A673 (cell line): ENCODE measurements around the gene ZNF75A. TPM values are rescaled to one million over a fixed set of nuclear protein-coding genes. Genes with fewer than 3 reads are reported as not detected.

Experiments used
- BruUV-seq: library from RNA; stranded (reverse); fragments of 400-500 nt; replicated peaks from 2 replicates; lab custom pipeline; 2021; lab: Mats Ljungman, UMichigan
- CTCF ChIA-PET: fragments of 300-600 bp; sonication (Branson Sonifier 250); formaldehyde crosslinking; loops from one replicate; lab custom pipeline; 2022; ENCODE audit warnings: antibody characterized with exemption; lab: Charles Lee
- POLR2A ChIA-PET: fragments of 300-600 bp; sonication (Branson Sonifier 250); formaldehyde crosslinking; loops from one replicate; lab custom pipeline; 2022; ENCODE audit warnings: antibody characterized with exemption; ENCODE audit not compliant: low non-redundant PET; lab: Charles Lee
- DNase-seq: peaks from one replicate; pipeline ENCODE4 v3.0.0-alpha.2; 2015; ENCODE audit warnings: low spot score
- H3K27ac ChIP-seq: fragments of 200-600 bp; sonication (generic); 2 replicates; pipeline ENCODE4 v1.5.1; 2016; ENCODE audit warnings: mixed run types, low read depth, mild to moderate bottlenecking, mixed read lengths, antibody characterized with exemption, low read length; ENCODE audit not compliant: poor library complexity, severe bottlenecking
- H3K27me3 ChIP-seq: fragments of 200-600 bp; sonication (generic); replicated peaks from 2 replicates; pipeline ENCODE4 v1.6.1; 2017; ENCODE audit warnings: mixed run types, low read depth, mild to moderate bottlenecking, mixed read lengths, antibody characterized with exemption, low read length; ENCODE audit not compliant: insufficient read depth, poor library complexity
- H3K36me3 ChIP-seq: fragments of 200-600 bp; sonication (generic); 2 replicates; pipeline ENCODE4 v1.6.1; 2016; ENCODE audit warnings: mixed run types, mild to moderate bottlenecking, mixed read lengths, antibody characterized with exemption, low read length; ENCODE audit not compliant: insufficient read depth, poor library complexity, severe bottlenecking
- H3K4me1 ChIP-seq: fragments of 200-600 bp; sonication (generic); 2 replicates; pipeline ENCODE4 v1.6.1; 2017; ENCODE audit warnings: mixed run types, mild to moderate bottlenecking, mixed read lengths, antibody characterized with exemption, low read length; ENCODE audit not compliant: insufficient read depth, poor library complexity, severe bottlenecking
- H3K4me3 ChIP-seq: fragments of 200-600 bp; sonication (generic); 2 replicates; pipeline ENCODE4 v1.5.1; 2016; ENCODE audit warnings: low read depth, mixed run types, mild to moderate bottlenecking, mixed read lengths, low read length; ENCODE audit not compliant: poor library complexity, severe bottlenecking
- H3K9me3 ChIP-seq: fragments of 200-600 bp; sonication (generic); 2 replicates; pipeline ENCODE4 v1.6.1; 2016; ENCODE audit warnings: mixed run types, low read depth, mild to moderate bottlenecking, mixed read lengths, antibody characterized with exemption, low read length; ENCODE audit not compliant: poor library complexity, severe bottlenecking
- CTCF ChIP-seq: fragments of 300-800, 200-600 bp; sonication (generic); conservative IDR thresholded peaks from 2 replicates; pipeline ENCODE4 v1.5.1; 2017; ENCODE audit warnings: low read depth, mild to moderate bottlenecking, antibody characterized with exemption, low read length, moderate library complexity, mixed read lengths
- EZH2 ChIP-seq: fragments of 200-600 bp; sonication (generic); IDR thresholded peaks from 2 replicates; pipeline ENCODE4 v1.6.1; 2017; ENCODE audit warnings: borderline replicate concordance, low read depth, mild to moderate bottlenecking, mixed read lengths, antibody characterized with exemption, low read length; ENCODE audit not compliant: poor library complexity, severe bottlenecking
- intact Hi-C: fragments of 100-400 bp; cut with micrococcal nuclease; formaldehyde crosslinking; loops from one replicate; pipeline ENCODE4 v1.10.0; 2022; ENCODE audit not compliant: unreplicated experiment
- total RNA-seq: library from RNA; stranded (reverse); gene quantifications from 2 replicates; pipeline ENCODE4 v1.2.3, GENCODE V29; 2021

ZNF75A gene
- total RNA-seq, 1 experiment from 2014 or later: 44.5 TPM

- intact Hi-C loops: no loop called here
These were observed 23.3 kb downstream of the ZNF75A start for GRCh38 chr16:3328643-3329042.

GRCh38 chr16:3346041-3346440, 40.7 kb downstream of the ZNF75A start:
- no peak for TF ChIP-seq CTCF
- no peak for TF ChIP-seq EZH2
- intact Hi-C loops: no loop called here
- Histone ChIP-seq H3K4me1 (no peaks in the 10 kb centered on the region), H3K9me3 (no peaks in the 10 kb centered on the region), H3K4me3 (no peak overlapping the region), H3K27me3 (no peaks in the 10 kb centered on the region), H3K36me3 (no peaks in the 10 kb centered on the region), H3K27ac (no peak overlapping the region)
- ChIA-PET POLR2A (no interaction called here), CTCF (no interaction called here)
- BruUV-seq: no TSS peak
- no peak for DNase-seq

More at GRCh38 chr16:3328643-3329042, 23.3 kb downstream of the ZNF75A start:
- H3K9me3 ChIP-seq: no peaks in the 10 kb centered on the region
- ChIA-PET CTCF (no interaction called here), POLR2A (no interaction called here)
- no peaks in the 10 kb centered on the region for H3K27me3 ChIP-seq
- no peaks in the 10 kb centered on the region for H3K4me1 ChIP-seq
- no peaks in the 10 kb centered on the region for H3K36me3 ChIP-seq
- no peak for TF ChIP-seq CTCF
- no peak for TF ChIP-seq EZH2
- no peak overlapping the region for H3K4me3 ChIP-seq
- no peak for DNase-seq
- no TSS peak for BruUV-seq
- H3K27ac ChIP-seq: no peak overlapping the region

GRCh38 chr16:3347586-3347985, 42.3 kb downstream of the ZNF75A start:
- BruUV-seq: no TSS peak
- Histone ChIP-seq H3K4me1 (no peaks in the 10 kb centered on the region), H3K27ac (no peak overlapping the region), H3K4me3 (no peak overlapping the region), H3K27me3 (no peaks in the 10 kb centered on the region), H3K9me3 (no peaks in the 10 kb centered on the region), H3K36me3 (no peaks in the 10 kb centered on the region)
- TF ChIP-seq CTCF (no peak), EZH2 (no peak)
- no peak for DNase-seq
- ChIA-PET CTCF (no interaction called here), POLR2A (no interaction called here)
- intact Hi-C loops: no loop called here
